Lower leg skin (tissue), 3 donors: ENCODE results near the gene ITGB8.

Source experiments
- POLR2A ChIP-seq, 2 donors: fragments of 450-650 bp; IDR thresholded peaks; one replicate each; pipeline ENCODE4 v1.6.1; 2016 to 2017; ENCODE audit warnings: antibody characterized with exemption in 2 of 2, mild to moderate bottlenecking in 1 of 2, moderate library complexity in 1 of 2
- TF ChIP-seq, protein P1 (sequence below), 3 donors: fragments of 450-650 bp; IDR thresholded peaks; one replicate each; pipeline ENCODE4 v1.5.1; 2016; ENCODE audit warnings: antibody characterized with exemption in 3 of 3, mild to moderate bottlenecking in 3 of 3, moderate library complexity in 2 of 3

GRCh38 chr7:20320786-20321185 is 9.9 kb upstream of the ITGB8 start:
- TF ChIP-seq, protein P1, sequence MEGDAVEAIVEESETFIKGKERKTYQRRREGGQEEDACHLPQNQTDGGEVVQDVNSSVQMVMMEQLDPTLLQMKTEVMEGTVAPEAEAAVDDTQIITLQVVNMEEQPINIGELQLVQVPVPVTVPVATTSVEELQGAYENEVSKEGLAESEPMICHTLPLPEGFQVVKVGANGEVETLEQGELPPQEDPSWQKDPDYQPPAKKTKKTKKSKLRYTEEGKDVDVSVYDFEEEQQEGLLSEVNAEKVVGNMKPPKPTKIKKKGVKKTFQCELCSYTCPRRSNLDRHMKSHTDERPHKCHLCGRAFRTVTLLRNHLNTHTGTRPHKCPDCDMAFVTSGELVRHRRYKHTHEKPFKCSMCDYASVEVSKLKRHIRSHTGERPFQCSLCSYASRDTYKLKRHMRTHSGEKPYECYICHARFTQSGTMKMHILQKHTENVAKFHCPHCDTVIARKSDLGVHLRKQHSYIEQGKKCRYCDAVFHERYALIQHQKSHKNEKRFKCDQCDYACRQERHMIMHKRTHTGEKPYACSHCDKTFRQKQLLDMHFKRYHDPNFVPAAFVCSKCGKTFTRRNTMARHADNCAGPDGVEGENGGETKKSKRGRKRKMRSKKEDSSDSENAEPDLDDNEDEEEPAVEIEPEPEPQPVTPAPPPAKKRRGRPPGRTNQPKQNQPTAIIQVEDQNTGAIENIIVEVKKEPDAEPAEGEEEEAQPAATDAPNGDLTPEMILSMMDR (IDR thresholded peaks at IDR 0.05), result no peak
- TF ChIP-seq POLR2A (IDR thresholded peaks at IDR 0.05), result no peak
